Measurements from ENCODE around the gene MYLK3. TPM values are rescaled to one million over a fixed set of nuclear protein-coding genes. Genes with fewer than 3 reads are reported as not detected.
A peak's percentile ranks its signal among the peaks of the same experiment; 100 is the strongest.
"Not testable (repeated sequence)": the region's sequence is repeated elsewhere in the genome, so short reads cannot be mapped to it uniquely, and the experiment has no call there.

Gene MYLK3
- total and polyA plus RNA-seq, 2 donors: 0.13 to 3.1 TPM

DNA sequence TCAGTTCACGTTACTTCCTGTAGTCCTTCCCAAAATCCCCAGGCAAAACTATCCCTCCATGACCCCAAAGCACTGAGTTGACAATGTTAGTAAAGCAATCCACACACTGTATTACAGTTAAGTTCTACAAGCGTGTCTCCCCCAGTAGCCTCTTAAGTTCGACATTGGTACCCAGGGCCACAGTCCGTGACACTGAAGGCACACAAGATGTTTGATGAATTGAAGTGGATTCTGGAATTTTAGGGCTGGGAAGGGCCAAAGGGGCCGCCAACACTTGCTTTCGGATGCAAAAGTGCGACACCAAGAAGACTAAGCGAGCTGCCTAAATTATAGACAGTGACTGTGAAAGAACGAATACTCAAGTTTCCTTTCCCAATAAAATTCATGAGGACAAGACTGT, 60.7 kb downstream of the MYLK3 start:
- Histone ChIP-seq H3K4me1 (ENCODE audit: insufficient read depth) (peaks cover 3% of the 10 kb centered on the region), H3K36me3 (ENCODE audit: insufficient read depth) (no peaks in the 10 kb centered on the region), H3K4me3 (ENCODE audit: low read depth, low read length) (peak overlapping the region; percentile 82), H3K27ac (ENCODE audit: low read depth) (no peak overlapping the region)
- no peak for DNase-seq (ENCODE audit: extremely low spot score)
- 63% methylated on average over 9 of the region's 9 CpGs for WGBS

DNA sequence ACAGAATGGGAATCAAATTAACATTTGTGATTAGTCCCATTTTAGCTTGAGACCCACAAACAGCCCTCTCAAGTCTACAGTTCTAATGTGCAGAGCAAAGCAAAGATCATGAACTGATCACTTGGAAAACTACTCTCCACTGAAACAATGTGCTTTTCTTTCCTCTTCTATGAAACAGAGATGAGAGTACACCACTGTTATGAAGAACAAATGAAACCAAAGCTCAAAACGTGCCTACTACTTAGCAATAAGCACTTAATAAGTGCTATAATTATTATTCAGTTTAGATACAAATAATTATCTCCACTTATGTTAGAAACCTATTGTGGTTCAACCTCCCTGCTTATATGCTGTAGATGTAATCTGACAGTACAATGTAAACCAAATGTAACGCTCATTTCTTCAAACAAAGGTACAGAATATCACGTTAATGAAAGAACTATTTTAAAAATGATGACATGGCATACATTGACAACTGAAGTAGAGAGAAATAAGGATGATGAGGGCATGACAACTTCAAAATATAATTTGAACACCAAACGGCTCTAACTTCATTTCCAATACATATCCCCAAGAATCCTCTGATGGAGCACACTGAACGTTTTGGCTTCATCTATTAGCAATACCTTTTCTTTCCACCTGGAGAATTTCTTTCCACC, 61.2 kb downstream of the MYLK3 start:
- 53% methylated on average over 5 of the region's 5 CpGs for WGBS
- H3K27ac ChIP-seq (ENCODE audit: low read depth): no peak overlapping the region
- H3K4me3 ChIP-seq (ENCODE audit: low read depth, low read length): no peak overlapping the region
- no peaks in the 10 kb centered on the region for H3K36me3 ChIP-seq (ENCODE audit: insufficient read depth)
- no peak for DNase-seq (ENCODE audit: extremely low spot score)
- peaks cover 3% of the 10 kb centered on the region for H3K4me1 ChIP-seq (ENCODE audit: insufficient read depth)

GRCh38 chr16:46681867-46682266, 66.3 kb downstream of the MYLK3 start:
- not testable (repeated sequence) for H3K36me3 ChIP-seq (ENCODE audit: insufficient read depth); H3K4me3 ChIP-seq (ENCODE audit: low read depth, low read length); H3K27ac ChIP-seq (ENCODE audit: low read depth); DNase-seq (ENCODE audit: extremely low spot score); H3K4me1 ChIP-seq (ENCODE audit: insufficient read depth)
- 74% methylated on average over 2 of the region's 2 CpGs for WGBS

- H3K36me3 ChIP-seq (ENCODE audit: insufficient read depth); H3K4me1 ChIP-seq (ENCODE audit: insufficient read depth); H3K4me3 ChIP-seq (ENCODE audit: low read depth, low read length); H3K27ac ChIP-seq (ENCODE audit: low read depth); DNase-seq (ENCODE audit: extremely low spot score): not testable (repeated sequence)
- WGBS: 96% methylated on average over 1 of the region's 1 CpG
Measured at GRCh38 chr16:46677943-46678342, 70.2 kb downstream of the MYLK3 start.

- 64% methylated on average over 6 of the region's 6 CpGs for WGBS
- H3K36me3 ChIP-seq (ENCODE audit: insufficient read depth): peaks cover 11% of the 10 kb centered on the region
Measured at GRCh38 chr16:46673320-46674013, 74.7 kb downstream of the MYLK3 start.

GRCh38 chr16:46662123-46662522, 86.0 kb downstream of the MYLK3 start:
- no peak overlapping the region for H3K27ac ChIP-seq (ENCODE audit: low read depth)
- H3K4me3 ChIP-seq (ENCODE audit: low read depth, low read length): no peak overlapping the region
- H3K4me1 ChIP-seq (ENCODE audit: insufficient read depth): no peaks in the 10 kb centered on the region
- 71% methylated on average over 4 of the region's 4 CpGs for WGBS
- no peak for DNase-seq (ENCODE audit: extremely low spot score)
- H3K36me3 ChIP-seq (ENCODE audit: insufficient read depth): peaks cover 9% of the 10 kb centered on the region

More at GRCh38 chr16:46673320-46674013, 74.7 kb downstream of the MYLK3 start:
- no peaks in the 10 kb centered on the region for H3K4me1 ChIP-seq (ENCODE audit: insufficient read depth)
- DNase-seq (ENCODE audit: extremely low spot score): no peak
- no peak overlapping the region for H3K27ac ChIP-seq (ENCODE audit: low read depth)
- H3K4me3 ChIP-seq (ENCODE audit: low read depth, low read length): no peak overlapping the region

GRCh38 chr16:46658925-46659324, 89.2 kb downstream of the MYLK3 start:
- no peak overlapping the region for H3K4me3 ChIP-seq (ENCODE audit: low read depth, low read length)
- H3K4me1 ChIP-seq (ENCODE audit: insufficient read depth): no peaks in the 10 kb centered on the region
- no peak overlapping the region for H3K27ac ChIP-seq (ENCODE audit: low read depth)
- DNase-seq (ENCODE audit: extremely low spot score): no peak
- peaks cover 9% of the 10 kb centered on the region for H3K36me3 ChIP-seq (ENCODE audit: insufficient read depth)
- WGBS: 54% methylated on average over 1 of the region's 1 CpG

Other genes starting within 250 kb of the MYLK3 start
- 12.8 TPM for gene SHCBP1, start 127.0 kb downstream of the MYLK3 start, total RNA-seq
- 0.47 TPM for gene SHCBP1, start 127.0 kb downstream of the MYLK3 start, polyA plus RNA-seq
- 154 TPM for gene VPS35, start 59.2 kb downstream of the MYLK3 start, total RNA-seq
- 44.4 TPM for gene VPS35, start 59.2 kb downstream of the MYLK3 start, polyA plus RNA-seq
- 10.1 TPM for gene ORC6, start 58.7 kb downstream of the MYLK3 start, total RNA-seq
- 0.77 TPM for gene ORC6, start 58.7 kb downstream of the MYLK3 start, polyA plus RNA-seq
- 11.7 TPM for gene C16orf87, start 82.8 kb upstream of the MYLK3 start, total RNA-seq
- 6.4 TPM for gene C16orf87, start 82.8 kb upstream of the MYLK3 start, polyA plus RNA-seq
- 4.8 TPM for gene GPT2, start 136.0 kb upstream of the MYLK3 start, total RNA-seq
- 3.7 TPM for gene GPT2, start 136.0 kb upstream of the MYLK3 start, polyA plus RNA-seq
- gene DNAJA2, start 225.3 kb upstream of the MYLK3 start, total RNA-seq: 70.4 TPM
- gene DNAJA2, start 225.3 kb upstream of the MYLK3 start, polyA plus RNA-seq: 45.5 TPM

All from urinary bladder (tissue), 4 donors.